Central memory CD8-positive, alpha-beta T cell (primary cell): ENCODE results near the gene SREBF1.

Experiments
- ATAC-seq: fragments of 150-1000 bp; cut with Tn5 transposase; replicated peaks from 2 replicates; pipeline ENCODE4 v1.10.0; 2022; ENCODE audit warnings: mild to moderate bottlenecking, moderate FRiP score, moderate number of reproducible peaks; ENCODE audit not compliant: poor library complexity, severe bottlenecking; ENCODE audit errors: extremely low read depth
- DNase-seq, 2 donors: peaks; one replicate each; pipeline ENCODE4 v3.0.0; 2021; ENCODE audit warnings: low spot score in 2 of 2
- H3K27ac Mint-ChIP-seq: one replicate; pipeline ENCODE4 v1.8.0; 2022; ENCODE audit warnings: low read depth, mild to moderate bottlenecking, moderate library complexity, mixed read lengths
- H3K27me3 Mint-ChIP-seq: one replicate; pipeline ENCODE4 v1.8.0; 2022; ENCODE audit warnings: mixed read lengths
- H3K36me3 Mint-ChIP-seq: one replicate; pipeline ENCODE4 v1.8.0; 2022; ENCODE audit warnings: mild to moderate bottlenecking, moderate library complexity, mixed read lengths; ENCODE audit not compliant: insufficient read depth
- H3K4me1 Mint-ChIP-seq: one replicate; pipeline ENCODE4 v1.8.0; 2022; ENCODE audit warnings: mixed read lengths
- H3K4me3 Mint-ChIP-seq: one replicate; pipeline ENCODE4 v1.8.0; 2022; ENCODE audit warnings: mild to moderate bottlenecking, moderate library complexity, mixed read lengths
- H3K9me3 Mint-ChIP-seq: one replicate; pipeline ENCODE4 v1.8.0; 2022; ENCODE audit warnings: mixed read lengths

Gene SREBF1

DNA sequence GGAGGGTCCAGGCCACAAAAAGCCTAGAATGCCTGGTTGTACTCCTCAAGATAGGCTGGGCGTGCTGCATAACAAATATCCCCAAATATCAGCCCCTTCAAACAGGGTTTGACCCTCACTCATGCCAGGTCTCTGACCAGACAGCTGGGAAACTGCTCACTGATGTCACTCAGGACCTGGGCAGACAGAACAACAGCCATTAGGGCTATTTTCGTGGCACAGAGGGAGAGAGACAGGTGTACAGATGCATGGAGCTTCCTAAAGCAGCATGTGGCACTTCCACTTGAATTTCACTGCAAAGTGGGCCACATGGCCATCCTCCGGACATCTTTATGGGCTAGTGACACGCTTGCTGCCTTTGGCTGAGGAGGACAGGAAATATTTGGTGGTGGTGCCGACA, 73.1 kb downstream of the SREBF1 start:
- no peak overlapping the region for H3K4me3 Mint-ChIP-seq
- DNase-seq (no peak), ATAC-seq (no peak)
- H3K27ac Mint-ChIP-seq, result no peak overlapping the region
- peaks cover 10% of the 10 kb centered on the region for H3K36me3 Mint-ChIP-seq
- H3K4me1 Mint-ChIP-seq, result peaks cover 9% of the 10 kb centered on the region
- H3K27me3 Mint-ChIP-seq, result no peaks in the 10 kb centered on the region
- H3K9me3 Mint-ChIP-seq, result no peaks in the 10 kb centered on the region

DNA sequence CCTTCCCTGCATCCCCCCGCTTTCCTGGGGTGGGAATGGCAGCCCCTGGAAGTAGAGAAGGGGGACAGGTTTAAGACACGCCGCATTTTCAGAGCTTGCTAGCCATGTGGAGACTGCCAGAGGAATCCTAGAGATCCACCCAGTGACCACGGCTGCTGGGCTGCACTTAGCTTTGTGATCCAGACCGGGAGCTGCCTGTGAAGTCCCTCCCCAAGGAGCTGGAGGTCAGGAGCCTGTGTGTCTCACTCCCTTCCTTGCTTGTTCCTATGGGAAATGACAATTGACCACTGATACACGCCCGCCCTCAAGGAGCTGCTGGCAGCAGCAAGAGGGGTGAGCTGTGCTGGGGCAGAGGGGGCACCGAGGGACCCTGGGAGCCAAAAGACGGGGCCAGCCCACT, 73.7 kb downstream of the SREBF1 start:
- Mint-ChIP-seq H3K4me3 (no peak overlapping the region), H3K27me3 (no peaks in the 10 kb centered on the region), H3K4me1 (peaks cover 10% of the 10 kb centered on the region), H3K36me3 (peaks cover 10% of the 10 kb centered on the region), H3K27ac (no peak overlapping the region), H3K9me3 (no peaks in the 10 kb centered on the region)
- ATAC-seq (no peak), DNase-seq (no peak)

DNA sequence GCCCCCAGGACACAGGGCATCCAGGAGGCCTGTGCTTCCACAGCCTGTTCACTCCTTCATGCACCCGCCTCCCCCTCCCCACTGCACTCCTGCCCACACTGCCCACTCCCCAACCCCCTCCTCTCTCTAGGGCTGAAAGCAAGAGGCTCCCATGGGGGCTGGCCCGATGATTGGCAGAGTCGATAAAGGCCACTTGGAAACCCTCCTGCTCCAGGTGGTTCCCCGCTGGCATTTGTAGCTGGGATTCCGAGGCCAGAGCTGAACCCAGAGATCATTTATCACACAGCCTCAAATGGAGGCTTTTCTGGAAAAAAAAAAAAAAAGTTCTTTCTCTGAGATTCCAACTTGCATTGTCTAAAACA, 74.1 kb downstream of the SREBF1 start:
- no peak overlapping the region for H3K27ac Mint-ChIP-seq
- DNase-seq, result no peak
- ATAC-seq, result no peak
- peaks cover 10% of the 10 kb centered on the region for H3K36me3 Mint-ChIP-seq
- no peaks in the 10 kb centered on the region for H3K27me3 Mint-ChIP-seq
- no peaks in the 10 kb centered on the region for H3K9me3 Mint-ChIP-seq
- no peak overlapping the region for H3K4me3 Mint-ChIP-seq
- H3K4me1 Mint-ChIP-seq, result peaks cover 13% of the 10 kb centered on the region
